Ovary (tissue), 3 donors: ENCODE measurements around the gene MIEF1.

Experiments
- EP300 ChIP-seq: sonication (generic); formaldehyde crosslinking; IDR thresholded peaks from one replicate; pipeline ENCODE4 v1.6.1; 2017; ENCODE audit warnings: antibody characterized with exemption
- POLR2A ChIP-seq: fragments of 450-650 bp; IDR thresholded peaks from one replicate; pipeline ENCODE4 v1.6.1; 2017; ENCODE audit warnings: antibody characterized with exemption, mild to moderate bottlenecking, moderate library complexity
- TF ChIP-seq, protein P1 (sequence below), 3 donors: fragments of 450-650 bp in 2 of 3; fragments of 200-600 bp in 1 of 3; IDR thresholded peaks; one replicate each; pipeline versions ENCODE4 v1.5.1 to v1.8.0; 2016 to 2022; ENCODE audit warnings: antibody characterized with exemption in 3 of 3, mild to moderate bottlenecking in 1 of 3
- donor health status: DM: no; HTN: no; CAD: no.

DNA sequence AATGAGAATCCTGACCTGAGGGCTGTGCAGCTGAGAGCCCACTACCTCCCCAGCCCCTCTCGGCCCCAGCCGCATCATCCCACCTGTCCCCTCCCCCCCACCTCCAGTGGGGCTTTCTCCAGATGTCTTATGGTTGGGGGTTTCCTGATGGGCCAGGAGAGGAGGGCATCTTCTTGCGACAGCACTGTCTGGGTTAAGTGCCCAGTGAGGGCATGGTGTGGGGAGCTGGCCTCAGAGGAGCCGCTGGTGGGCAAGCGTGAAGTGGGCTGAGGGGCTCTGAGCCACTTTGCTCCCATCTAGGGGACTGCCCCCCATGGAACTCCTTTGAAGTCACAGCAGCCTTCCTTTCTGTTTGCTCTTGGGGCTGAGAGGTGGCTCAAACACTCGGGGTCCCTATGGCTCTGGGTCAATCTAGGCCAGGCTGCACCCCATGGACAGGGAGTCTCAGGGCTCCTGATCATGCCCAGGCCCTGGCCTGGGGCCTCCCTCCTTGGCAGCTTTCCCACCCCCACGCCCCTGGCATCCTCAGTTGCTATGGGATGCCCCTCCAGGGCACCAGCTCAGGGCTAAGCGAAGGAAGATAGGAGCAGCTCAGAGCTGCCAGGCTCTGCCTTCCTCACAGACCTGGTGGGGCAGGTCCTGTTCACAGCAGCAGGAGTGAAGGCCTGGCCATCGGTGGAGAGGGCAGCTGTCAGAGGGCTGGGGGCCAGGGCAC lies 11.0 kb upstream of the MIEF1 start:
- no peak for TF ChIP-seq POLR2A
- TF ChIP-seq, protein P1, sequence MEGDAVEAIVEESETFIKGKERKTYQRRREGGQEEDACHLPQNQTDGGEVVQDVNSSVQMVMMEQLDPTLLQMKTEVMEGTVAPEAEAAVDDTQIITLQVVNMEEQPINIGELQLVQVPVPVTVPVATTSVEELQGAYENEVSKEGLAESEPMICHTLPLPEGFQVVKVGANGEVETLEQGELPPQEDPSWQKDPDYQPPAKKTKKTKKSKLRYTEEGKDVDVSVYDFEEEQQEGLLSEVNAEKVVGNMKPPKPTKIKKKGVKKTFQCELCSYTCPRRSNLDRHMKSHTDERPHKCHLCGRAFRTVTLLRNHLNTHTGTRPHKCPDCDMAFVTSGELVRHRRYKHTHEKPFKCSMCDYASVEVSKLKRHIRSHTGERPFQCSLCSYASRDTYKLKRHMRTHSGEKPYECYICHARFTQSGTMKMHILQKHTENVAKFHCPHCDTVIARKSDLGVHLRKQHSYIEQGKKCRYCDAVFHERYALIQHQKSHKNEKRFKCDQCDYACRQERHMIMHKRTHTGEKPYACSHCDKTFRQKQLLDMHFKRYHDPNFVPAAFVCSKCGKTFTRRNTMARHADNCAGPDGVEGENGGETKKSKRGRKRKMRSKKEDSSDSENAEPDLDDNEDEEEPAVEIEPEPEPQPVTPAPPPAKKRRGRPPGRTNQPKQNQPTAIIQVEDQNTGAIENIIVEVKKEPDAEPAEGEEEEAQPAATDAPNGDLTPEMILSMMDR (IDR thresholded peaks at IDR 0.05): no peak
- TF ChIP-seq EP300: no peak
